ENCODE measurements around the gene RIPOR3. TPM values are rescaled to one million over a fixed set of nuclear protein-coding genes. Genes with fewer than 3 reads are reported as not detected.

RIPOR3 gene
- total and polyA plus RNA-seq, 2 experiments from 2014 or later: 3.0 to 4.8 TPM

DNA sequence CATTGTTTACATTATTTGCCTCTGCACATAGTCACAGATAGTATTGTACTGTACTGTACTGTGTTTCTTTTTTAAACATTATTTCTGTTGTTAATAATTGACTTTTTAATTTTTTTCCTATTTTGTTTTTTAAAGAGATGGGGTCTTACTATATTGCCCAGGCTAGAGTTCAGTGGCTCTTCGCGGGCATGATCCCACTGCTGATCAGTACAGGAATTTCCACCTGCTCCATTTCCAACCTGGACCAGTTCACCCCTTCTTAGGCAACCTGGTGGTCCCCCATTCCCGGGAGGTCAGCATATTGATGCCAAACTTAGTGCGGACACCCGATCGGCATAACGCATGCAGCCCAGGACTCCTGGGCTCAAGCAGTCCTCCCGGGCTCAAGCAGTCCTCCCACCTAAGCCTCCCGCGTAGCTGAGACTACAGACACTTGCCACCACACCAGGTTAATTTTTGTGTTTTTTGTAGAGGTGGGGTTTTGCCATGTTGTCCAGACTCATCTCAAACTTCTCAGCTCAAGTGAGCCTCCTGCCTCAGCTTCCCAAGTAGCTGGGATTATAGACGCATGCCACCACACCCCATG is 133.7 kb downstream of the RIPOR3 start:
- peaks cover 5% of the 10 kb centered on the region for H3K36me3 ChIP-seq
- no peak for DNase-seq (ENCODE audit: low read depth in 1 of 2, low spot score in 1 of 2)
- no peaks in the 10 kb centered on the region for H3K4me1 ChIP-seq (ENCODE audit: low read depth)
- H3K27ac ChIP-seq: no peak overlapping the region
- TF ChIP-seq, protein P1, sequence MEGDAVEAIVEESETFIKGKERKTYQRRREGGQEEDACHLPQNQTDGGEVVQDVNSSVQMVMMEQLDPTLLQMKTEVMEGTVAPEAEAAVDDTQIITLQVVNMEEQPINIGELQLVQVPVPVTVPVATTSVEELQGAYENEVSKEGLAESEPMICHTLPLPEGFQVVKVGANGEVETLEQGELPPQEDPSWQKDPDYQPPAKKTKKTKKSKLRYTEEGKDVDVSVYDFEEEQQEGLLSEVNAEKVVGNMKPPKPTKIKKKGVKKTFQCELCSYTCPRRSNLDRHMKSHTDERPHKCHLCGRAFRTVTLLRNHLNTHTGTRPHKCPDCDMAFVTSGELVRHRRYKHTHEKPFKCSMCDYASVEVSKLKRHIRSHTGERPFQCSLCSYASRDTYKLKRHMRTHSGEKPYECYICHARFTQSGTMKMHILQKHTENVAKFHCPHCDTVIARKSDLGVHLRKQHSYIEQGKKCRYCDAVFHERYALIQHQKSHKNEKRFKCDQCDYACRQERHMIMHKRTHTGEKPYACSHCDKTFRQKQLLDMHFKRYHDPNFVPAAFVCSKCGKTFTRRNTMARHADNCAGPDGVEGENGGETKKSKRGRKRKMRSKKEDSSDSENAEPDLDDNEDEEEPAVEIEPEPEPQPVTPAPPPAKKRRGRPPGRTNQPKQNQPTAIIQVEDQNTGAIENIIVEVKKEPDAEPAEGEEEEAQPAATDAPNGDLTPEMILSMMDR (IDR thresholded peaks at IDR 0.05; ENCODE audit: low read depth, low read length): no peak
- H3K9me3 ChIP-seq (ENCODE audit: low read depth): no peaks in the 10 kb centered on the region
- H3K27me3 ChIP-seq: no peaks in the 10 kb centered on the region
- H3K4me3 ChIP-seq: no peak overlapping the region

DNA sequence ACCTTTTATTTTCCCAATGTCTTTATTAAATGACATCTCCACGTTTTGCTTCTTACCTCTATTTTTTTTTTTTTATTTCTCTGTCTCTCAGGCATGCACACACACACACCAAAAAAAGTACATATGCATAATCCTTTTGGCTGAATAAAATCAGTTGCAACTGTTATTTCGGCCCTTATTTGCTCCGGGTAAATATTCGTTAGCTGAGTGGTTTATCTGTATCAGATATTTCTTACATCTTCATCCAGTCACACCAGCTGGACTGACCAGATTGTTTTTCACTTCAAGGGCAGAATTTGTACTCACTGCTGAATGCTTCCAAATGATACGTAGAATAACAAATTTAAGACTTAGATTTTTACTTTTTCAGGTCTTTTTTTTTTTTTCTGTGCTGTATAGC is 135.7 kb downstream of the RIPOR3 start:
- no peak overlapping the region for H3K4me3 ChIP-seq
- H3K27ac ChIP-seq: no peak overlapping the region
- H3K36me3 ChIP-seq: no peaks in the 10 kb centered on the region
- H3K4me1 ChIP-seq (ENCODE audit: low read depth): no peaks in the 10 kb centered on the region
- TF ChIP-seq, protein P1 (IDR thresholded peaks at IDR 0.05; ENCODE audit: low read depth, low read length): no peak
- no peak for DNase-seq (ENCODE audit: low read depth in 1 of 2, low spot score in 1 of 2)
- H3K27me3 ChIP-seq: no peaks in the 10 kb centered on the region
- H3K9me3 ChIP-seq (ENCODE audit: low read depth): no peaks in the 10 kb centered on the region

DNA sequence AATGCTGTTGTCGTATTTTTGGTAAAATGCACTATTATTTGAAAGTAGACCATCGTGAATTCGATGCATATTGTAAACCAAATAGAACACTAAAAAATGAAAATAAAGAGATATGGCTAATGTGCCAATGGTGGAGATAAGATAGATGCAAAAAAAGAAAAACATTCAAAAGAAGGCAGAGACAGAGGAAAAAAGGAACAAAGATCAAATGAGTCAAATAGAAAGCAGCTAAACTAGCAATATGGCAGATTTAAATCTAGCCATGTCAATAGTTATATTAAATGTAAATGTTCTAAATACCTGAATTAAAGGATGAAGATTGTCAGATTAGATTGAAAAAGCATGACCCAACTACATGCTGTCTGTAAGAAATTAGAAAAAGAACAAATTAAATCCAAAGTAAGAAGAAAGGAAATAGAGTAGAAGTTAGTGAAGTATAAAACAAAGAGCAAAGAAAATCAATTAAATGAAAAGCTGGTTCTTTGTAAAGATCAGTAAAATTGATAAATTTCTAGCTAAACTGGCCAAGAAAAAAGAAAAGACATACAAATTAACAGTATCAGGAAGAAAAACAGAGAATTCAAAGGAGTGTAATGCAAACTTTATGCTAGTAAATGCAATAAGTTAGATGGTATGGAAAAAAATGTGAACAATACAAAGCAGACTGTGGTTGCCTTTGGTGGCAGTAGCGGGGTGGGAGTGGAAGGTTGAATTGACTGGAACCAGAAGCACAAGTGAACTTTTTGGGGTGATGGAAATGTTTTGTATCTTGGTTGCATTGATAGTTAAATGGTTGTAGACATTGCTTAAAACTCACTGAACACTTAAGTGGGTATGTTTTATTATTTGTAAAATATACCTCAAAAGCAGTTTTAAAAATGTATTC is 136.4 kb downstream of the RIPOR3 start:
- Histone ChIP-seq H3K36me3 (no peaks in the 10 kb centered on the region), H3K4me3 (no peak overlapping the region), H3K27ac (no peak overlapping the region), H3K4me1 (ENCODE audit: low read depth) (peaks cover 2% of the 10 kb centered on the region), H3K27me3 (no peaks in the 10 kb centered on the region), H3K9me3 (ENCODE audit: low read depth) (no peaks in the 10 kb centered on the region)
- TF ChIP-seq, protein P1 (IDR thresholded peaks at IDR 0.05; ENCODE audit: low read depth, low read length): no peak
- no peak for DNase-seq (ENCODE audit: low read depth in 1 of 2, low spot score in 1 of 2)

DNA sequence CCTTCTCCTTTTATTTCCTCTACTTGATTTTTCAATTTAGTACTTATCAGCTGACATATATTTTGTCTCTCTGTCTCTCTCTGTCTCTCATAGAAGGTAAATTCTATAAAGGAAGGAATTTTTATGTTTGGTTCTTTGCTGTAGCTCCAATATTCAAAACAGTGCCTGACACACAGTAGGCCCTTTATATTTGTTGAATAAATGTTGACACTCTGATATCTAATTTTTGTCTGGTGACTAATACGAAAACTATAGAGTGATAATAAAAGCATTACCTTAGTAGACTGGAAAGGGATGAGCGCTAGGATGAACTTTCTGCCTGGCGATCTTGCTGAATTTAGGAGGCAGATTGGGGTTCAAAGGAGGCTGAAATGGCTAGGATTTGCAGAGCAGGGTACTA is 138.4 kb downstream of the RIPOR3 start:
- Histone ChIP-seq H3K27me3 (no peaks in the 10 kb centered on the region), H3K4me1 (ENCODE audit: low read depth) (peaks cover 5% of the 10 kb centered on the region), H3K36me3 (no peaks in the 10 kb centered on the region), H3K4me3 (no peak overlapping the region), H3K9me3 (ENCODE audit: low read depth) (no peaks in the 10 kb centered on the region), H3K27ac (no peak overlapping the region)
- DNase-seq (ENCODE audit: low read depth in 1 of 2, low spot score in 1 of 2): no peak
- TF ChIP-seq, protein P1 (IDR thresholded peaks at IDR 0.05; ENCODE audit: low read depth, low read length): no peak

DNA sequence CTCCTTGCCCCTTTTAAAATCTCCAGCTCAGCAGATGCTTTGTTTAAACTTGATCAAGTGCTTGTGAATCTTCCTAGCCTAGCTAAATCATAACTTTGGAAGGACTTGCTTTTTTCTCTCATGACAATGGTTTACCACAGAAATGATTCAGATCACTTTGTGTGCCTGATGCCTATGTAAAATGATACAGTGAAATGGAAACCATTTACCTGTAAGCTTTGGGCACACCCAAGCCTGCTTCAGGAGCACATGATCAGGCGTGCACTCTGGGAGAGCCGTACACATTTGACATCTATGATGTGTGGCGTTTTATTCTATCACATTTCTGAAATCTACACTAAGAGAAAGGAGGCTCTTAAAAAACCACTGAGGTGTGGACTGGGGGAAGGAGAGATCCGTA is 140.1 kb downstream of the RIPOR3 start:
- Histone ChIP-seq H3K9me3 (ENCODE audit: low read depth) (no peaks in the 10 kb centered on the region), H3K27me3 (no peaks in the 10 kb centered on the region), H3K4me1 (ENCODE audit: low read depth) (peaks cover 5% of the 10 kb centered on the region), H3K4me3 (no peak overlapping the region), H3K36me3 (no peaks in the 10 kb centered on the region), H3K27ac (no peak overlapping the region)
- TF ChIP-seq, protein P1 (IDR thresholded peaks at IDR 0.05; ENCODE audit: low read depth, low read length): no peak
- DNase-seq (ENCODE audit: low read depth in 1 of 2, low spot score in 1 of 2): no peak

Data from cardiac muscle cell (in vitro differentiated cells and primary cell).